ENCODE measurements around the gene AJM1. TPM values are rescaled to one million over a fixed set of nuclear protein-coding genes. Genes with fewer than 3 reads are reported as not detected.
"Not testable (repeated sequence)": the region's sequence is repeated elsewhere in the genome, so short reads cannot be mapped to it uniquely, and the experiment has no call there.

The AJM1 gene
- total RNA-seq, 1 experiment from 2014 or later = 2.7 TPM

- DNase-seq (ENCODE audit: extremely low read depth, low read depth) = not testable (repeated sequence)
These were observed 1.0 kb downstream of the AJM1 start for GRCh38 chr9:136843159-136843800.

DNA sequence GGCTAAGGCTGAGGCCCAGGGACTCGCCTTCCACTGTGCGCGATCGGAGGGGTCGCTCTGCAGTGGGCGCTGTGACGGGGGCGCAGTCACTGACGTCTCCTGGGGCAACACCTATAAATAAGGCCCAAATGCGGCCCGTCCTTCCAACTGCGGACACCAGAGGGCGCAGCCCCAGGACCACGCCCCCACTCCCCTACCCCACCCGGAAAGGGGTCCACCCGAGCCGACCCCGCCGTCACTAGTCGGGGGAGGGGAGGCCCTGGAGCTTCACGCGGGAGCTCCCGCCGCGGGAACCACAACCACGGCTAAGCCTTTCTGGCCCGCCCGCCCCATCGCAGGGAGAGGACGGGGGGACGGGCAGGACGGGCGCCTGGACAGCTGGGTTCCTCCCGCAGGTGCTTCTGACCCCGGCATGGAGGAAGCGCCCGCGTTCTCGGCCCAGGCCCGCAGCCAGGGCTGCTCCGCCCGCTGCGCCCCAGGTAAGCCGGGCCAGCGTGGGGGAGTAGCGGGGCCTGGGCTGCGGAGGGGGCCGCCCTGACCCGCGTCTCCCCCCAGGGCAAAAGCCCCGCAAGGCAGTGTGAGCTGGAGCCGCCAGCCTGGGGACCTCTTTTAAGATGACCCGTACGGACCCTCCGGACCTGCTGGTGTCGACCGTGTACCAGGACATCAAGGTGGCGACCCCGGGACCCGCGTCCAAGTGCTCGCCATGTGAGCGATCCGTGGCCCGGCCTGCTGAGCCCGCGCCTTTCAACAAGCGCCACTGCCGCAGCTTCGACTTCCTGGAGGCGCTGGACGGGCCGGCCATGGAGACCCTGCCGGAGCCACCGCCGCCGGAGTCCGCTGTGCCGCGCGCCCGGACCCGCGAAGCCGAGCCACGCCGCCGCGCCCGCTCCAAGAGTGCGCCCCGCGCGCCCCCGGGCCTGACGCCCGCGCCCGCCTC is 1.8 kb downstream of the AJM1 start:
- not testable (repeated sequence) for DNase-seq (ENCODE audit: extremely low read depth, low read depth)

- no peak for DNase-seq (ENCODE audit: extremely low read depth, low read depth)
These were observed 2.6 kb downstream of the AJM1 start for GRCh38 chr9:136844761-136845464.

DNA sequence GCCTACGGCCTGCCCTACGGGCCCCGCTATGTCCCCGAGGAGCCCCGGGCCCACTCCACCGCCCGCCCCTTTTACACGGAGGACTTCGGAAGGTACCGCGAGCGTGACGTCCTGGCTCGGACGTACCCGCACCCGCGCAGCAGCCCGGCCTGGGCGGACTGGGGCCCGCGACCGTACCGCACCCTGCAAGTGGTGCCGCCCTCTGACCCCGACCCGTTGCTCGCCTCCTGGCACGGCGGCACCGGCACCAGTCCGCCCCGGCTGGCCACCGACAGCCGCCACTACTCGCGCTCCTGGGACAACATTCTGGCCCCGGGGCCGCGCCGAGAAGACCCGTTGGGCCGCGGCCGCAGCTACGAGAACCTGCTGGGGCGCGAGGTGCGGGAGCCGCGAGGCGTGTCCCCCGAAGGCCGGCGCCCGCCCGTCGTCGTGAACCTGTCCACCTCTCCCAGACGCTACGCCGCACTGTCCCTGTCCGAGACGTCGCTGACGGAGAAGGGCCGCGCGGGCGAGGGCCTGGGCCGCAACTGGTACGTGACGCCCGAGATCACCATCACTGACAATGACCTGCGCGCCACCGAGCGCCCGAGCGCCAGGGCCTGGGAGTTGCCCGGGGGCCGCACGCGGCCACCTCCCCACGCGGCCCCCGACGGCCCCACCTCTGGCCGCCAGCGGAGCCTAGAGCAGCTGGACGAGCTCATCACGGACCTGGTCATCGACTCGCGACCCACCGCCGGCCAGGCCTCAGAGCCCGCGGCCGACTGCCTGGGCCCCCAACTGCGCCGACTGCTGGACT is 3.4 kb downstream of the AJM1 start:
- DNase-seq (ENCODE audit: extremely low read depth, low read depth) = no peak

DNA sequence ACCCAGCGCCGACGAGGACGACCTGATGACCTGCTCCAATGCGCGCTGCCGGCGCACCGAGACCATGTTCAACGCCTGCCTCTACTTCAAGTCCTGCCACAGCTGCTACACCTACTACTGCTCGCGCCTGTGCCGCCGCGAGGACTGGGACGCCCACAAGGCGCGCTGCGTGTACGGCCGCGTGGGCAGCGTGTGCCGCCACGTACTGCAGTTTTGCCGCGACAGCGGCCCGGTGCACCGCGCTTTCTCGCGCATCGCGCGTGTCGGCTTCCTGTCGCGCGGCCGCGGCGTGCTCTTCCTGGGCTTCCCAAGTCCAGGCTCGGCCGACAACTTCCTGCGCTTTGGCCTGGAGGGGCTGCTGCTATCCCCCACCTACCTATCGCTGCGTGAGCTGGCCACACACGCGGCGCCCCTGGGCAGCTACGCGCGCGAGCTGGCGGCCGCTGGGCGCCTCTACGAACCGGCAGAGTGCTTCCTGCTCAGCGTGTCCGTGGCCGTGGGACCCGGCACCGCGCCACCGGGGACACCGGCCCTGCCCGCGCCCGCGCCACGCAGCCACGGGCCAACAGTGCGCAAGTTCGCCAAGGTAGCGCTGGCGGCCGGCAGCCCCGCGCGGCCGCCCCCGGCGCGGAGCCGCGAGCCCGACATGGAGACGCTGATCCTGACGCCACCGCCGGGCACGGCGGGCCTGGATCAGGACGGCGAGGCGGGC is 4.3 kb downstream of the AJM1 start:
- DNase-seq (ENCODE audit: extremely low read depth, low read depth) = no peak

DNA sequence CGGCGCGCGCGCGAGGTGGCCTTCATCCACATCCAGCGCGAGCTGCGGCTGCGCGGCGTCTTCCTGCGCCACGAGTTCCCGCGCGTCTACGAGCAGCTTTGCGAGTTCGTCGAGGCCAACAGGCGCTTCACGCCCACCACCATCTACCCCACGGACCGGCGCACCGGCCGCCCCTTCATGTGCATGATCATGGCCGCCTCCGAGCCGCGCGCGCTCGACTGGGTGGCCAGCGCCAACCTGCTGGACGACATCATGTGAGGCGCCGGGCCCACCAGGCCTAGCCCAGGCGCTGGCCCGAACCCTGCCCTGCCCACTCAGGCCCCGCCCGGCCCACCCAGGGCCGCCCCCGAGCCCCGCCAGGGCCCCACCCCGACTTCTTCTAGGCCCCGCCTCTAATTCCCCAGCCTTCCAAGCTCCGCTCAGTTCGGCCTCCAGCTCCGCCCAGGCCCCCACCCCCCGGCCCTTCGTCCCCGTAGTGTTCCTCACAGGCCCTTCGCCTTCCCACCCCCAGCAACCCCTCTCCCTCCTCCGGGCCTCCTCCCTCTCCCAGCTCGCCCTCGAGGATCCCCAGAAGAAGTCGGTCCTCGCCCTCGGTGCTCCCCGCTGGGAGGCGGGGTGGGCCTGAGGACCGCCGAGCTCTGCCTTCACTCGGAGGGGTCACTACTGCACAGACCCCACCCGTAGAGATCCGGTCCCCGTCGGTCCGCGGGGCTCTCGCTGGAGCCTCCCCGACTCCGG is 5.0 kb downstream of the AJM1 start:
- DNase-seq (ENCODE audit: extremely low read depth, low read depth) = peak; percentile 56

DNA sequence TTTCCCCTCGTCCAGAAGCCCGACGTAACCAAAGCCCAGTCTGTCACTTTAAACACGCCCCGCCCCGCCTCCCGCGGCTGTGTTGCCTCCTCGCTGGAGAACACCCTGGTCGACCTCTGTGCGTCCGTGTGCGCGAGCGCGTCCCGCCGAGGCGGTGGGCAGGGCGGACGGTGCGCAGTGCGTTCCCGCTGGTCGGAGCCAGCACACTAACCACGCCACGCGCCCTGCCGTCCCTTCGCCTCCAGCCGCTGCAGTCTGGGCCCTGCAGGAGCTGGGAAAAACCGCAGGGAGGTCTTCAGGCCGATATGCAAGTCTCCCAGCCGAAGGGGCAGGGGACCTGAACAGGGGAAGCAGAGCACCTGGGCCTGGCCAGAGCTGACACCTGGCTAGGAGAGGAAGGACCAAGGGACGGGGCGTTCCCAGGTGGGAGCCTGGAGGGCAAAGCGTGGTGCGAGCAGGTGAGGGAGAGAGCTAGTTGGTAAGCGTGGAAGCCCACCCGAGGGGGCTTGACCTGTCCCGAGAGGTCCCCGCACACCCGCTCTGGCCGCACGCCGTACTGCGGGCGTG is 5.6 kb downstream of the AJM1 start:
- DNase-seq (ENCODE audit: extremely low read depth, low read depth) = peak; percentile 89

GRCh38 chr9:136848393-136849037 is 6.2 kb downstream of the AJM1 start:
- peak; percentile 18 for DNase-seq (ENCODE audit: extremely low read depth, low read depth)

- peak; percentile 99 for DNase-seq (ENCODE audit: extremely low read depth, low read depth)
These were observed 7.0 kb downstream of the AJM1 start, which contains the start of gene PHPT1 for GRCh38 chr9:136849038-136849959. Gene PHPT1 (plus strand): TSS chr9:136849409. CDS start chr9:136849431, 22 bp downstream.

GRCh38 chr9:136849960-136850865 is 7.9 kb downstream of the AJM1 start:
- DNase-seq (ENCODE audit: extremely low read depth, low read depth) = no peak

GRCh38 chr9:136850866-136851775 is 8.8 kb downstream of the AJM1 start:
- DNase-seq (ENCODE audit: extremely low read depth, low read depth) = no peak

GRCh38 chr9:136851941-136852663 is 9.8 kb downstream of the AJM1 start, which contains the start of gene MAMDC4:
Gene MAMDC4 (plus strand): TSS chr9:136852346. CDS start chr9:136852417, 71 bp downstream.
- no peak for DNase-seq (ENCODE audit: extremely low read depth, low read depth)

DNA sequence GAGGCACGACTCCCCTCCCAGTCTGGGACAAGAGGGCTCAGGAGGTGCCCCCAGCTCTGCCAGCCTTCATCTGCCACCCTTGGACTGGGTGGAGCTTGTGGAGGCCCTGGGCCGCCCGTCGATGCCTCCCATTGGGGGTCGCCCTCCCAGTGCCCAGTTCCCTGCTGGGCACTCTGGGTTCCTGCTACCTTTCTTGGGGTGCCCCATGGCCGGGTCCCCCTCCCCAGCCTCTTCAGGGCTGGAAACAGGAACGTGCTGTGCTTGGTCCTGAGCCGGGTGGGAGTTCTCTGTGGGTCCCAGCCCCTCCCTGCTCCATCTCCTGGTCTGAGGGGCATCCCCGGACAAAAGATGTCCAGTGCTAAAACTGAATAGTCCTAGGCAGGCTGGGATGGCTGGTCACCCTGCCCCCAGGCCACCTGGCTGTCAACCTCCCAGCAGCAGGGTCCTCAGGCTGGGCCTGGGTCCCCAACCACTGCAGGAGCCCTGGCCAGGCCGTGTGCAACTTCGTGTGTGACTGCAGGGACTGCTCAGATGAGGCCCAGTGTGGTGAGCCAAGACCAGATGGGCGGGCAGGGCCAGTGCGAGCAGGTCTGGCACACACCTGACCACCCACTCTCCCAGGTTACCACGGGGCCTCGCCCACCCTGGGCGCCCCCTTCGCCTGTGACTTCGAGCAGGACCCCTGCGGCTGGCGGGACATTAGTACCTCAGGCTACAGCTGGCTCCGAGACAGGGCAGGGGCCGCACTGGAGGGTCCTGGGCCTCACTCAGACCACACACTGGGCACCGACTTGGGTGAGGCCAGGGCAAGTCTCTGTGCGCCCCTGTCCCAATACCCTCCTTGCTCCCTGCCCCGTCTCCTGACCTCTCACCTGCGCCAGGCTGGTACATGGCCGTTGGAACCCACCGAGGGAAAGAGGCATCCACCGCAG is 10.7 kb downstream of the AJM1 start:
- DNase-seq (ENCODE audit: extremely low read depth, low read depth) = no peak
